Stimulated activated CD8-positive, alpha-beta memory T cell treated with anti-CD3 and anti-CD28 coated beads, Interleukin-12 subunit alpha, Interleukin-12 subunit beta, amount 100 ng/mL, for 1 hour (primary cell): Measurements from ENCODE around the gene FARP2.
"Not testable (repeated sequence)": the region's sequence is repeated elsewhere in the genome, so short reads cannot be mapped to it uniquely, and the experiment has no call there.

Experiments
- DNase-seq: peaks from one replicate; pipeline ENCODE4 v3.0.0-alpha.2; 2020; ENCODE audit warnings: low read depth

FARP2 gene

DNA sequence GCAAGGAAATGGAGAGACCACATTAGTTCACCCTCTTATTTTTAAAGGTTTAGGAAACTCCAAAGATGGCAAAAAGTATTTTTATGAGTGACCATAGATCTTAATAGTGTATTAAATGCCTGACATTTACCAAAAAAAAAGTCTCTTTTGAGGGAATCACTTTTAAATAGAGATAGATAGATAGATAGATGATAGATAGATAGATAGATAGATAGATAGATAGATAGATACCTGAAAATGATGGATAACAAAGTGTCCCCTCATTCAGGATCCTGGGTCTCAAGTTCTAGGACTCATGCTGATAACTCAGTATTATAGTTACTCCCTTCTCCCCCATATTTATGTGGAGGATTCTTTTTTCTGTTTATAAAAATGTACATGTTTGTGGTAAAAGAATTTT is 52.8 kb downstream of the FARP2 start:
- no peak for DNase-seq

DNA sequence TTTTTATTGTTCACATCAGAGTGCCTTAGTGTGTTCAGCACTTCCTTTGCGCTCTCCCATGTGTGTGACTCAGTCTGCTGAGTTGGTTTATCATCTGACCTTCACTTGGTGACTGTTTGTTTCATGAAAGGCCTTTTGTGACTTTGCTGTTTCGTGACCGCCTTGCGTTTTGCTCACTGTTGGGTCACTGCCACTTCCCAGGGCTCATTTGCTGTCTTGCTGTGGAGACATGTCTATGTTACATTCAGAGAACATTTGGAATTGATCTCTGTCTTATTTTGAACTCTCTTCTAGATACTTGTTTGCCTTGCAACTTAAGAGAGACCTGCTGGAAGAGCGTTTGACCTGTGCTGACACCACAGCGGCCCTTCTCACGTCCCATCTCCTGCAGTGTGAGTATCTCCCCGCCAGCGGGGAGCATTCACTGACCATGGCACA is 54.7 kb downstream of the FARP2 start:
- no peak for DNase-seq

DNA sequence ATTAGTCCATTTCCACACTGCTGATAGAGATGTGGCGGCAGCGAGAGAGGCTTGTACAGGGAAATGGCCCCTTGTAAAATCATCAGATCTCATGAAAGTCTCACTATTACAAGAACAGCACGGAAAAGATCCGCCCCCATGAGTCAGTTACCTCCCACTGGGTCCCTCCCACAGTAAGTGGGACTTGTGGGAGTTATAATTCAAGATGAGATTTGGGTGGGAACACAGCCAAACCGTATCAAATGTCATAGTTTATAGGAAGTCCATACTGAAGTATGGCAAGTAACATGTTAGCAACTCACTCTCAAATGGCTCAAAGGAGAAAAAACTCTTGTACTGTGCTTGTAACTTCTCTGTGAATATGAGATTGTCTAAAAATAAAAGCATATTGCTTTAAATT is 56.1 kb downstream of the FARP2 start:
- DNase-seq, result no peak

DNA sequence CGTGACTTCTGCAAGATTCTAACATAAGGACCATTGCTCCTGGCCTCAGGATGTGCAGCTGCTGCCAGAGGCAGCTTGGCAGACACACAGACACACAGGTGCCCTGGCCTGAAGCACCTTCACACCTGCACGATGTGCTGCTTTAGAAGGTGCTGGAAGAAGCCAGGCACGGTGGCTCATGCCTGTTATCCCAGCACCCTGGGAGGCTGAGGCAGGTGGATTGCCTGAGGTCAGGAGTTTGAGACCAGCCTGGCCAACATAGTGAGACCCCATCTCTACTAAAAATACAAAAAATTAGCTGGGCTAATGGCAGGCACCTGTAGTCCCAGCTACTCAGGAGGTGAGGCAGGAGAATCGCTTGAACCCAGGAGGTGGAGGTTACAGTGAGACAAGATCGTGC is 57.4 kb downstream of the FARP2 start:
- not testable (repeated sequence) for DNase-seq

DNA sequence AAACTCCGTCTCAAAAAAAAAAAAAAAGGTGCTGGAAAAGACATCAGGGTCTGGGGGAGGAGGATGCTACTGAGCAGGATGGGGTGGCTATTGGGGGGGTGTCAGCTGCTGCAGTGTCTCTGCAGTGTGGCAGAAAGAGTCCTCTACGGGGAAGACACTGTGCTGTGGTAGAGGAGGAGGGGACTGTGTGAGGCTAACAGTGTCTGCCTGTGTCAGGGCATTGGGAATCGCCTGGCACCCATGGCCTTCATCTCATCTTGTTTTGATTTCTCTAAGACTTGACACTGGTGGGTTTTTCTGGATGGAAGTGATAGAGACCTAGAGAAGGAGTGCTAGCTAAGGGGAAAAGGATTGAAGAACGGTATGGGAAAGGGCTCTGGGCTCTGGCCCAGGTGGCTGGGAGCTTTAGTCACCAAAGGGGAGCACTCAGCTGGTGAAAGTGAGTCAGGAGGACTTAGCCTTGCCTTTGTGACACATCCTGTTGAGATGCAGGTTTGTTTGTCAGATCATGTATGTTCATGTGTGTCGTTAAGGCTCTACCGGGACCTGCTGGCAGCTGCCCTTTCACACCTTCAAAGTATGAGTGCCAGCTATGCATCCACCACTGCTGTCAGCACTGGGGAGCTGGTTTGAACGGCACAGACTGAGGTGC is 58.0 kb downstream of the FARP2 start:
- DNase-seq, result no peak

DNA sequence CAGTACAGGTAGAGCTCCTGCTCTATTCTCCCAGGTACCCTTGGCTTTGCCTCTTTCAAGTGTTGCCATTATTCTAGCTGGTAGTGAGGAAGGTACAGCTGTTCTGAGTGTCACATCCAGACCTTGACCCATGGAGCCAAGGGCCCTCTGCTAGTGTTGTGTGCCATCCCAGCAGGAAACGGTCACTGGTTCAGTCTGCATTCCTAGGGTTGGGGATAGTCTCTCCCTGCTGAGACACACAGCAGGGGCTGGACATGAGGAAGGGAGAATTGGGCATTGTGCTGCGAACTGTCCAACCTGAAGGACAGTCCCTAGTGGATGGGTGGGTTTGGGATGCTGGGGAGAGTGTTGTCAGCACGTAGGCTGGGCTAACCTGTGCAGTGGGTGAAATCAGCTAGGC is 59.1 kb downstream of the FARP2 start:
- no peak for DNase-seq

DNA sequence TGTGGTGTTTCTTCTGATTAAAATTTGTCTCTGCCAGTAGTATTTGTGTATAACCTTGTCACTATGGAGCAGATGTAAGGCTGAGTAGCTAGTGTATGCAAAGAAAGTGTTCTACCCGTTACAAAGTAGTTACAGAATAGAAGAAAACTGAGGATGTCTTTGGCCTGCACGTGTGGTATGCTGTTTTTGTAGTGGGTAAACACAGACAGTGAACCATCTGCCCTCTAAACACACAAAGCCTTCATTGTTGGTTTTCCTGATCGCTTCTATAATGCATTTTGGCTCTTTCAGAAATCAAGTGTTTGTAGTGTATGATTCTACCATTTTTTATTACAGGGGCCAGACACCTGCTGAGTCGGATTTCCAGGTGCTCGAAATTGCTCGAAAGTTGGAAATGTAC is 61.5 kb downstream of the FARP2 start:
- no peak for DNase-seq

DNA sequence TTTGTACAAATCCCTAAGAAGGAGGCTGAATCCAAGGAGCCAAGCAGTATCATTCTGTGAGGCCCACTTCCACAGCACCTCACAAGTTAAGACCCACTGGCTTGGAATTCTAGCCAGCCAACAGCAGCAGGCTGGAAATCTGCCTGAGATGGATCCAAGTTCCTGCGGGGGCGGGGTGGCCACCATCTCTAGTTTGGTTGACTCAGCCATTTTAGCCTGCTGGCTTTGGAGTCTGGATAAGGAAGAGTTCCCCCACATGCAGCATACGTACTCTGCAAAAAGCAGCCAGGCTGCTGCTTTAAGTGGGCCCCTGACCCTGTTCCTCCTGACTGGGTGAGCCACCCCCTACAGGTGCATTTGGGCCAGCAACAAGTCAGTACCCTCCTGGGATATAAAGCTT is 65.2 kb downstream of the FARP2 start:
- DNase-seq, result no peak

DNA sequence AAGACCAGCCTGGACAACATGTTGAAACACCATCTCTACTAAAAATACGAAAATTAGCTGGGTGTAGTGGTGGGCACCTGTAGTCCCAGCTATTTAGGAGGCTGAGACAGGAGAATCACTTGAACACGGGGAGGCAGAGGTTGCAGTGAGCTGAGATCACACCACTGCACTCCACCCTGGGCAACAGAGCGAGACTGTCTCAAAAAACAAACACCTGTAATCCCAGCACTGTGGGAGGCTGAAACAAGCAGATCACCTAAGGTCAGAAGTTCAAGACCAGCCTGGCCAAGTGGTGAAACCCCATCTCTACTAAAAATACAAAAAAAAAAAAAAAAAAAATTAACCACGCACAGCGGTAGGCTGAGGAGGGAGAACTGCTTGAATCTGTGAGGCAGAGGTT is 65.9 kb downstream of the FARP2 start:
- DNase-seq, result not testable (repeated sequence)

DNA sequence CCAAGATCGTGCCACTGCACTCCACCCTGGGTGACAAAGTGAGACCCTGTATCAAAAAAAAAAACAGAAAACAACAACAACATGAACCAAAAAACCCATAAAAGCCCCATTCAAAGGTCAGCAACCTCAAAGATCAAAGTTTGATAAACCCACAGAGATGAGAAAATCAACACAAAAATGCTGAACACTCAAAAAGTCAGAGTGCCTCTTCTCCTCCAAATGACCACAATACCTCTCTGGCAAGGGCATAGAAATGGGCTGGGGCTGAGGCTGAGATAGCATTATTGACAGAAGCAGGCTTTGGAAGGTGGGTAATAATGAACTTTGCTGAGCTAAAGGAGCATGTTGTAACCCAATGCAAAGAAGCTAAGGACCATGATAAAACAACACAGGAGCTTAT is 66.3 kb downstream of the FARP2 start:
- DNase-seq, result no peak

DNA sequence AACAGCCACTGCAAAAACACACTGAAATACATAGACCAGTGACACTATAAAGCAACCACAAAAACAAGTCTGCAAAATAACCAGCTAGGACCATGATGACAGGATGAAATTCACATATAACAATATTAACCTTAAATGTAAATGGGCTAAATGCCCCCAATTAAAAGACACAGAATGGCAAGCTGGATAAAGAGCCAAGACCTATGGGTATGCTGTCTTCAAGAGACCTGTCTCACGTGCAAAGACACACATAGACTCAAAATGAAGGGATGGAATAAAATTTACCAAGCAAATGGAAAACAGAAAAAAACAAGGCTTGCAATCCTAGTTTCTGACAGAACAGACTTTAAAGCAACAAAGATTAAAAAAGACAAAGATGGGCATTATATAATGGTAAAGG is 67.4 kb downstream of the FARP2 start:
- not testable (repeated sequence) for DNase-seq

DNA sequence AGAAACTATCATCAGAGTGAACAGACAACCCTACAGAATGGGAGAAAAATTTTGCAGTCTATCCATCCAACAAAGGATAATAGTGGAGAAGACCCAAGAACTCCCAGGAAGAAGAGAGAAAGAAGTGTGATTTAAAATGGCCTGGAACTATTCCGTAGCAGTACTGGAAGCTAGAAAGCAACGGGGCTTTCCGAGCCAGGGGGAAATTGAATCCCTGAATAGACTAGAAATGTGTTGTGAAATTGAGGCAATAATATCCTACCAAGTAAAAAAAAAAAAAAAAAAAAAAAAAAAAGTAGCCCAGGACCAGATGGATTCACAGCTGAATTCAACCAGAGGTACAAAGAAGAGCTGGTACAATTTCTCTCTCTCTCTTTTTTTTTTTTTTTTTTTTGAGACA is 69.3 kb downstream of the FARP2 start:
- no peak for DNase-seq

DNA sequence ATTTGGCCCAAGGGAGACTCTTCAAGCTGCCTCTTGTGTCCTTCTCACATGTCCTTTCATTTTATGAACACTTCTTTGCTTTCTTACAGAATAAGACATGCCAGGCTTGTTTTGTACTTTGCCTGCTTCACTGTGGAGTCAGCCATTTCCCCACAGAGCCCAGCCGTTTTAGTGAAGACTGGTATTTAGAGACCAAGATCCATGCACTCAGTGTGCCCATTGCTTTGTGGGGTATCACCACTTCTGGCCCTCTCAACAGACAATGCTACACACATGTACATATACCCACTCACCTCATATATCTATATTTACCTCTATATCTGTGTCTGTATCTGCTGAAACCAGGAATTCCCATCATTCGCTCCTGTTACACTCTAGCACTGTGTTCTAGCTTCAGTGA is 74.1 kb downstream of the FARP2 start:
- no peak for DNase-seq

DNA sequence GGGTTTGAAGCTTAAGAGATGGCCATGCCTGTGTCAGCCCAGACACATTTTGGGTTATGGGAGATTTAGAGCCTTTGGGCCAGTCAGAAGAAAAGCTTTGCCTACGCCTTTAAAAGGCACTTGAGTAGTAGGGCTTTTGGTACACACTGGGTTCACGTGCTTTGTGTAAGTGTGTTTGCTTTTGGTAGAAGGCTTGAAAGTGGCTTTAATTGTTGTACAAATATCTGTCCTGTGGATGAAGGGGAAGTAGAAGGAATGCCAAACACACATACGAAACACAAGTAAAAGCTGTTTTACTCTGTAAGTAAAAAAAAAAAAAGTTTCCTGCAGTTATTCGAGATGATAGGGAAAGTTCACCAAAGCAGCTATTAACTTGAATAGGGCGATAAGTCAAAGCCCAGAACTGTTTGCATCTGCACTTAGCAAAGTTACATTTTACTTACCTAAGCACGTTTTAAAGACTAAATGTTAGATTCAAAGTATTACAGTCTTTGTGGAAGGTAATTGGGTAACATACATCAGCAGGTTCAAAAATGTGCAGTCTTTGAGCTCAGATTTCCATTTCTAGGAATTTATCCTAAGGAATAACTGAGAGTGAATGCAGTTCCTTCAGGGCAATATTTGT is 76.9 kb downstream of the FARP2 start:
- no peak for DNase-seq

DNA sequence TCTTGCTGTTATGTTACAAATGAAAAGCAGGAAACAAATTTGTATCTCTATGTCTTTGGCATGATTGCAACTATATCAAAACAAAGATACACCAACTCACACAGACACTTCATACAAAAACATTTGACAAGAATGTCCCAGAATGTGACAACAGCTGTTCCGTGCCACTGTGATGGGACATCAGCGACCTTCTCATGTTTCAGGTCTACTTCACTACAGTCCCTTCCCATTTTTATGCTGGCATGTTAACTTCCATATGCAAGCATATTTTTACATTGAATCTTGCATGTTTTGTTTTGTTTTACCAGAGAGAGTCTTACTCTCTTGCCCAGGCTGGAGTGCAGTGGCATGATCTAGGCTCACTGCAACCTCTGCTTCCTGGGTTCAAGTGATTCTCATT is 81.1 kb downstream of the FARP2 start:
- no peak for DNase-seq

DNA sequence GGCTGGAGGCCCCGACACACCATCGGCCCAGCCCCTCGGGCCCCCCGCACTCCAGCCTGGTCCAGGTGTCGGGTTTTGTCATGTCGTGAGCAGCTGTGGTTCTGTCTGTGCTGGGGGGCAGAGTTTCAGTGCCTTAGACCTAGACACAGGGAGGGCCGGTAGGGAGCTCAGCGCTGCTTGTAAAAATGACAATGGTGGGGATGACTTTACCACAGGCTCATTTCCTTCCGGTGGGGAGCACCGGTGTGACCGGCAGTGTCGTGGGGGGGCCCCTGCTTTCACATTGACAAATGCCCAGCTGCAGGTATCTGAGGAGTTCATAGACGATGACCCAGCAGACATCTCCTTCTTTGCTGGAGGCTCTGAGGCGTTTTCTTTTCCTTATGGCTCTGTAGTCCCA is 85.4 kb downstream of the FARP2 start:
- DNase-seq, result no peak

DNA sequence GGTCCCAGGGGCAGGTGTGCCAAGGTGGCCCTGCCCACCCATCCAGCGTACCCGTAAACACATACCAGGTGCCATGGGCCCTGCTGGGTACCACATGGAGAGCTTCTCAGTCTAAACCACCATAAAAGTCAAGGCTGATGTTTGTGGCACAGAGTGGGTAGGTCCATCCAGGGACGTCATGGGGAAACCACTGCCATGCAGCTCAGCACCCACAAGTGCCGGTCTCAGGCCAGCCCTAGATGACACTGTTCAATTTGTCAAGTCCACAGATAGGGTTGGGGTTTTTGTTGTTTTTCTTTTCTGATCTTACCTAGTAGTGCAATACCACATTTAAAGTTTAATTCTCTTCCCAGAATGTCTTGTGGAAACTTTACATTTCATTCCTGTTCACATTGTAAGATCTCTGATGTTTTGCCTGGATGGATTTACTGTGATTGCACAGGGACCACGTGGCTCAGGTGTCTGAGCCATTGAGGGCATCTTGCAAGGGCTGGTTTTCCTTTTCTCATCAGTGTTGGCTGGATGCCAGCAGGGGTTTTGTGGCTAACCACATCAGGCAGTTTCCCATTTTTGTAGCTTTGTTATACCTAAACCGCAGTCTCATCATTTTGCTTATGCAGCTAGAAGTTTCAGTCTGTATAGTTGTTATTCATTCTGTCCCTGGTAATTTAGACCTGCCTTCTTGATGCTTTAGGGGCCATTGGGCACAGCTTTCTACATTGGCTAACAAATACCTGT is 87.6 kb downstream of the FARP2 start:
- DNase-seq, result peak; percentile 88

DNA sequence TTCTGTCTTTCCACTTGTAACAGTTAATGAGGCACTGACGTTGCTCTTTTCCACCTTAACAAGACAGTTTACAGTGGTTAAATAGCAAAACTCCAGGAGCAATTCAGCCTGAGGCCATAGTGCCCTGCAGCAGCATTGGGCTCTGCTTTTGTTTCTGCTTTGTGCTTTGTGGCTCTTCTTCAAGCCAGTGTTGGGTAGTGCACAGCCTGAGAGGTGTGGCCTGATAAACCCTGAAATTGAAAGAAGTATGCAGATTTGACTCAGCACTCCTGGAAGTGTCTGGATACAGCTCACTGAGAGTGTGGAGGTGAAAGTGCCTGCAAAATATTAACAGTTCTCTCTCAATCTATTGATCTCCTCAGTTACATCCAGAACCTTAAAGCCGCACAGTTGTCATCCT is 89.3 kb downstream of the FARP2 start:
- no peak for DNase-seq

DNA sequence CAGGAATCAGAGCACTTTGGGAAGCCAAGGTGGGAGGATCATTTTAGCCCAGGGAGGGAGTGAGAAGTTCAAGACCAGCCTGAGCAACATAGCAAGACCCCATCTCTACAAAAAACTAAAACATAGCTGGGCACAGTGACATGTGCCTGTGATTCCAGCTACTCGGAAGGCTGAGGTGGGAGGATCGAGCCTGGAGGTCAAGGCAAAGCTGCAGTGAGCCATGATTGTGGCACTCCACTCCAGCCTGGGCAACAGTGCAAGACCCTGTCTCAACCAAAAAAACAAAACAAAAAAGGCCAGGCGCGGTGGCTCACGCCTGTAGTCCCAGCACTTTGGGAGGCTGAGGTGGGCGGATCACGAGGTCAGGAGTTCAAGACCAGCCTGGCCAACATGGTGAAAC is 94.0 kb downstream of the FARP2 start:
- DNase-seq, result not testable (repeated sequence)

DNA sequence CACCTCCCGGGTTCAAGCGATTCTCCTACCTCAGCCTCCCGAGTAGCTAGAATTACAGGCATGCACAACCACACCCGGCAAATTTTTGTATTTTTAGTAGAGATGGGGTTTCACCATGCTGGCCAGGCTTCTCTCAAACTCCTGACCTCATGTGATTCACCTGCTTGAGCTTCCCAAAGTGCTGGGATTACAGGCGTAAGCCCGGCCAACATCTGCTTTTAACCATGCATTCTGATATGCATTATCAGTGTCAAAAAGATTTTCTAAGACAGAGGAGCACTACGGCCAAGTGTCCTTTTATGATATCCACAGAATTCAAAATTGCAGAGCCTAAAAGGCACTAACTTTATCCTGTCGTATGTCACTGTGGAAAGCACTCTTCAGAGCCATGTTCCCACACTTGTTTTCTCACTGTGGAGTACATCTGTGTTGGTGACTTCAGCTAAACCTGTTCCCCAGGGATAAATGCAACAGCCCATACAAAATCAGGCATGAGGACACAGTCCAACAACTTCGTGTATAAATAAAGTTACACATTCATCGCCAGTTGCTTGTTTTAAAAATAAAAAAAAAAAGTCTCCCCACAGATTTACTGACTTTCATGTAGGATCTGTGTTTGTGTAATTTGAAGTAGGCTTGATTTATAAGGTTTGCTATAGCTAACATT is 95.9 kb downstream of the FARP2 start:
- DNase-seq, result no peak

DNA sequence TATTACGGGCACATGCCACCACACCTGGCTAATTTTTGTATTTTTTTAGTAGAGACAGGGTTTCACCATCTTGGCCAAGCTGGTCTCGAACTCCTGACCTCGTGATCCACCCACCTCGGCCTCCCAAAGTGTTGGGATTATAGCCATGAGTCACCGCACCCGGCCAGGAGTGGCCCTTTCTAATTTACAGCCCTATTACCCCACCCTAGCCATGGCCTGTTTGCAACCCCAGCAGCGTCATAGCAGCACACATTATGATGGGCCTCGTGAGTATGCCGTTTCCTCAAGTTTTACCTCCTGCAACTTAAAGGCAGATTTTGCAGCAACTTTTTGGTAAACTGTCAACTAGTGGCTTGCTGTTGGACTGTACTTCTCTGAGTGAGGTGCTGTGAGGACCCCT is 97.8 kb downstream of the FARP2 start:
- DNase-seq, result not testable (repeated sequence)

DNA sequence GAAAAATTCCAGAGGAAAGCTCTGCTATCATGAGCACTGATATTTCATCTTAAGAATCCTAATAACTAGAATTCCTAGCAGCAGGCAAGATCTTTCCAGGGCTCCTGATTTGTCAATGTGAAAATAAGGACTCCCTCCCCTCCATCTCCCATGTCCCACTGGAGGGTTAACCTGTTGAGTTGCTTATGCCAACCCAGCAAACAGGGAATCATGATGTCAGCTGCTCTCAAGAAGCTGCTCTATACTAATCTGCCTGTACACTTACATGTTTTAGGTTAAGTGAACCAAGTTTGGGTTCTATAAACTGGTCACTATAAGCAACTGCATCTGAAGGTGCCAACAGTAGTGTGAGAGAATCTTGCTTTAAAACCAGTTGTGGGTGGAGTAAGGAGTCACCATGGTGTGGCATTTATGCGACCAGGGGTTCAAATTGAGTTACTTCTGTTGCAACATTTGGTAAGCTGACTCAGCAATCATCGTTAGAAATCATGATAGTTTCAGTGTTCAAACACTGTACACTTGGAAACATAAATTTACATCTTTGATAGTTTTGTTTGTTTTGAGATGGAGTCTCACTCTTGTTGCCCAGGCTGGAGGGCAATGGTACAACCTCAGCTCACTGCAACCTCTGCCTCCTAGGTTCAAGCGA is 98.9 kb downstream of the FARP2 start:
- no peak for DNase-seq
